OCI-M2 (cell line): Measurements from ENCODE around the gene XPA.
A peak's percentile ranks its signal among the peaks of the same experiment; 100 is the strongest.
"Not testable (repeated sequence)": the region's sequence is repeated elsewhere in the genome, so short reads cannot be mapped to it uniquely, and the experiment has no call there.

Experiments
- DNase-seq: peaks from one replicate; lab custom pipeline; 2025; ENCODE audit not compliant: unreplicated experiment; lab: John Stamatoyannopoulos, UW

The XPA gene

DNA sequence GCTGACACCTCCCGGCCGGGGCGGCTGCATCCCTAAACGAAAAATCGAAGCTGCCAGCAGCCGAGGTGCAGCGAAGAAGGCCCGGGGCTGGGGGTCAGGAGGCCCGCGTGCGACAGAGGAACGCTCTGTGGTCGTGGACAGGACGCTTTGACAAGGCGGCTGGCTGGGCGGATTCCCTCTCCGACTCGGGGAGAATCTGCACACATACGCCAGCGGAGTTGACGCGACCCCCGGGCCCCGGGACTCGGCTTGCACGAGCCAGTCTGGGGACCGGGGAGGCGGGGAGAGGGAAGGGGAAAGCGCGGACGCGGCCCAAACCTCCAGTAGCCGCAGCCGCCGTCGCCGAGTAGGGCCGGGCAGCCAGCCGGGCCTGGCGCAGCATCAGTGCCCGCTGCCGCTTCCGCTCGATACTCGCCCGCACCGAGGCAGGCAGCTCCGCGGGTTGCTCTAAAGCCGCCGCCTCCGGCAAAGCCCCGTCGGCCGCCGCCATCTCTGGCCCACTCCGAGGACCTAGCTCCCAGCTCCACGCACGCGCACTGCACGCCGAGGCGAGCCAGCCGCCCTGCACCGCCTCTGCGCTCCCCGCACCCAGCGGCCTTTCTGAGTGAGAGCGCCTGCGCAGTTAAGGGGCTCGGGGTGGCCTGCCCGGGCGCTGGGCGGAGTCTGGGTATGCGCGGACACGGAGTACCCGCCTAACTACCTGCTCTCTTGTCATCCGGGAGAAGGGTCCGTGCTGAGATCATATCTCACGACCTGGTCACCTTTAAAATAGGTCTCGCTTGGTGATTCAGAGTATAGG, at the start of gene XPA:
XPA (minus strand) TSS at position 538 of the 799 bp plus-strand sequence; CDS start at position 490, 48 bp downstream.
- peak; percentile 74 for DNase-seq

DNA sequence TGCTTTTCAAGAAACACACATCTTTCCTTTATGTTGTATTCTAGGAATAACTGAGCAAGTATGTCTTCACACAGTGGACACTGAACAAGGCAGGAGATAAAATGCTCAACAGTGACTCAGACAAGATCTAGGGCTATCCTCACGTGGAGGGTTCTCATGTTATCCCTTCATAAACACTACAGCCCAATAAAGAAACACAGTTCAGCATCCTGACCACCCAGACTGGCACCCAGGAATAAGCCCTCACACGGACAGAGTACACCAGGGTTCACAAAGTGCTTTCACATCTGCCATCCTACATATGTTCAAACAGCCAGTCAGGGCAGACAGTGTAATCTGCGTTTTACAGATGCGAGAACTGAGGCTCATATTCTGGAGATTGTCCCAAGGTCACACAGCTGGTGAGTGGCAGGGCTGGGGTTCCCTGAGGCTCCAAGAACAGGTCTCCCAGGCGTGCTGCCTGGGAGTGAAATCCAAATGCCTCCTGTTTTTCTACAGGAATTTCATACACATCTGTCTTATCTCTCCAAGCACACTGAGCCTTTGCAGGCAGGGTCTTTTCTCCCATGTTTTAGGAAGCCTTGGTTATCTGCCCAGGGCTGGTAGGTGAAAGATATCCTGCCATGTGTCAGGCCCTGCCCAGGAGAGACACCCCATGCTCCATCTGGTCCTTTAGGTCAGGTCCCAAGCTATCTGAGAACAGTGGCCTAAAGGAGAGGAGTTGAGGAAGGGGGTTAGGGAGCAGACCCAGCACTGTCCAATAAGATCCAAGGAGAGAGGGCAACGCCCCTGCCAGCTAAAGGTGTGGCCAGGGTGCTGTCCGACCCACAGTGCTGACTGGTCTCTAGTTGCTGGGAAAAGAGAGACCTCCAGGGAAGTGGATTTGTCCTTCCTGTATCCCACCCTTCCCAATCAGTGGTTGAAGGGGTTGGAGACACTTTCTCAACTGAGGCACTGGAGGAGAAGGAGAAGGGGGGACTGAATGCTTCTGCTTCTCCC, 47.9 kb upstream of the XPA start:
- no peak for DNase-seq

- not testable (repeated sequence) for DNase-seq
Measured at GRCh38 chr9:97744025-97744424, 46.9 kb upstream of the XPA start.

DNA sequence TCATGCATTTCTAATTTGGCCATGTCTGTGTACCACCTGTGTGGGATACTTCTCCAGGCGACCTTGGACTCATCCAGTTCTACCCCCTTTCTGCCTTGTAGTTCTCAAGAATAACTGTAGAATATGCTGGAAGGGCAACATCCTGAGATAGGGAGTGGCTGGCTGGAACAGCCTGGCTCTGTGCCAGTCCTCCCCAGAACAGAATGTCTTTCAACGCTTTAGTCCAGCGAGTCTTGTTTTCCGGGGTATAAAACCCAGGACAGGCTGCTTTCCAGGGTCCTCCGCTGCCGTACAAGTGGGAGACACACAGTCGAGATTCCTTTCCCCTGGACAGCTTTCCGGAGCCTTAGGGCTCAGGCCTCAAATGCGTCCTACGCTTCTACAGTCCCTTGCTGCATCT, 45.4 kb upstream of the XPA start:
- no peak for DNase-seq

GRCh38 chr9:97741947-97742346, 44.8 kb upstream of the XPA start:
- DNase-seq, result no peak

GRCh38 chr9:97740848-97741821, 44.0 kb upstream of the XPA start:
- DNase-seq, result no peak

DNA sequence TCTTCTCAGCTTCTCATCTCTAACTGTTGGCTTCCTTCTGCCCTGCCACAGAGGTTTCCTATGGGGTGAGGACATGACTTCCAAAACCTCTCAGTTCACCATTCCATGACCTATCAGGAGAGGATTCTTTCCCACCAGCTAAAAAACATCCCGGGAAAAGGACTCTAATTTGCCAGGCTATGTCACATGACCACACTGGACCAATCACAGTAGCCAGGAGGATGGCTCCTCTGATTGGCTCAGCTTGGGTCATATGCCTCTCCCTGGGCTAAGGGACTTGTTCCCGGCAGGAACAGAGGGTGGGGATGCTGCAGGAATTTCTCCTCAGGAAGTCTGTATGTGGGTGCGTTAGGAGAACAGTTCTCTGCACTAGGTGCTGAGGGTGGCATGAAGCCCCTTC, 40.3 kb upstream of the XPA start:
- no peak for DNase-seq

DNA sequence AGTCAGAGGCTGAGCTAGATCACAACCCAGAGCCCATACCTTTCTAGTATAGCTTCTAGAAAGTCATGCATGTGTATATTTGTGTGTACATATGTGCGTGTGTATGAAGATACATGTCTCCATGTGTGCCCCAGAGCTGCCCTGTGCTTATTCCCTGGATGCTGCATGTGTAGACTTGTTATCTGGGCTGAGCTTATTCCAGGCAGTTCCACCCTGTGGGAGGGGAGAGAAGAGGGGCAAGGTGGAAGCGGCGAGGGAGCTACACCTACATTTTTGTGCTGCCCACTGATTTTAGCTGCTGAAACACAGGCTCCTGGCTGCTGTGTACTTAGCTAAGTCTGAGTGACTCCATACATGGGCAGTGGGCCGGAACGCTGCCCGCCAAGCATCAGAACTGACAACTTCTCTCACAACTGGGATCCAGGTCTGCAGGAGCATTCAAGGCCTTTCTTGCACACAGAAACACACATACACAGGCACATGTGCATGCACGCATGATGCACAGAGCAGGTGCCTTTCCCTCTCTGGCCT, 38.0 kb upstream of the XPA start:
- DNase-seq, result no peak

GRCh38 chr9:97726716-97727115, 29.6 kb upstream of the XPA start:
- no peak for DNase-seq

GRCh38 chr9:97723819-97724218, 26.7 kb upstream of the XPA start:
- DNase-seq, result no peak

DNA sequence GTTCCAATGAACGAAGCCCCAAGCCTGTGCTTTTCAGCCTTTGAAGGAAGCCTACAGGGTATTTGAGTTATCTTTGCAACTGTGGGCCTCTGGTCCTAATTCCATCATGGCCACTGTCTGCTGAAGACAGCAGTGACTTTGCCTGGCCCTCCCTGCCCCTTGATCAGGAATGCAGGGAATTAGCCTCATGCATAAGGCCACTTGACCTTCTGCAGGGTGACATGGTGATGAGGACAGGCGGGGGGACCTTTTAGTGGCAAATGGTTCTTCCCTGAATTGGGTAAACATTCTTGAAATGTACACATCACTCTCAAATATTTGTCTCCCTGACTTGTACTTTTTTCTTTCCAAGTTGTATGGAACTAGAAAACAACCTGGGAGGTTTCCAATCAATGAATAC, 25.2 kb upstream of the XPA start:
- no peak for DNase-seq

DNA sequence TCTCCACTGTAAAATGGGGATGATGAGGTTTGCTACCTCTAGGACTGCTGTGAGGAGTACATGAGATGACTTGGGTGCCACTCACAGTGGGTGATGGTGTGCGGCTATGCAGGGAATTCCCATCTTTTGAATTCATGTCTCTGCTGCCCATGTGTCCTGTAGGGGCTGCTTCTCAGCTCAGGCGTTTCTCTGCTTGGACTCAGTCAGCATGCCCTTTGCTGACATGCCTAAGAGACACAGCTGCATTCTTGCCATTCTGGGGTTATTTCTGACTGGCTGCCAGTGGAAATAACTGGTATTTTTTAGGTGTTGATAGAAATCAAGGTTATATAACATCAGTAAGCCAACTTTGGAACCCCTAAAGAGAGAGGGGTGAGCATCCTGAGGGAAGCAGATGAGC, 24.3 kb upstream of the XPA start:
- DNase-seq, result no peak

DNA sequence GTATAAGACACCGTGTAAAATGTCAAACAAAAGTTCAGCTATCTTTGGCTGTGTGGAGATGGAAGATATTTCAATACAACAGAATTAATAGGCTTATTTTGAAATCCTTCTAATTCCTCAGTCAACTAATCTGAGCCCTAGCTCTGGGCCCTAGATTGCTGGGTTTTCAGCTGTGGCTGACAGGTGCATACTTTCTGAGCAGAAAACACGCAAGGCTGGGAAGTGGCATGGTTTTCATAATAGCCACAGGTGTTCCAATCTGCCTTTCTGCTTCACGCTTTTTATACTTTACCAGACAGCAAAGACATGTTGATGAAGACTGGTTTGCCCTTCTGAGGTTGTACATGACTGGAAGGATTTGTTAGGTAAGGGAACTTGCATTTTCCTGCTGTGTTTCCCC, 20.7 kb upstream of the XPA start:
- no peak for DNase-seq

DNA sequence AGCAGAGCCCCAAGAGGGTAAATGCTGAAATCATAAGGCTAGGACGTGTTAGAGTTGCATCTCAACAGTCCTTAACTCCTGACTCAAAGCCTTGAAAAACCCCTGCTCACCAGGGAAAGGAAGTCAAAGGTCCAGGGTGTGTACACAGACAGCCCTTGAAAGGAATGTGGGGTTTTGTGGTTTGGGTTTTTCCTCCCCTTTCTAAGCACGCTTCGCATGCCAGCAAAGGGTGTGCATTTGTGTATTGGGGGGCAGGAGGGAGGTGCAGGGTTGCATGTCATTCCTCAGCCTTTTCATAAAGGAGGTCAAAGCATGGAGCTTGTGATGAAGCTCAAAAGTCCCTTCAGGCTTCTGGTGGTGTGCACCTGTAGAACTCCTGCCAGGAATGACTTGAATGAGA, 17.3 kb upstream of the XPA start:
- no peak for DNase-seq

DNA sequence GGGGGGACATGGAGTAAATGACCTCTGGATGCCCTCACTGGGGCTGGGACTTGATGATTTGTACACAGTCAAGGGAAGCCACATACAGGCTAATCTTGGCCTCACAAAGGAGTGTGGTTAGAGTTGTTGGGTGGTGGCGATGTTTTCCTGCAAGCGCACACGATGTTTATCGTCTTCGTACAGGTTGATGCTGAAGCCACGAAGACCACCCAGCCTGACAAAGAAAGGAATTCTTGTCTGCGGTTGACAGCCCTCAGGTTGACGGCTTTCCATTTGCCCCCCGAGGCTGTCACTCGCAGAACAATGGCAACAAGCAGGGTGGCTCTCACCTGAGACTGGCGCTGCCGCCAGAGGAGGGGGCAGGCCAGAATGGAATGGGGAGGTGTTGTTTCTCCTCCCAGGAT, 14.1 kb upstream of the XPA start:
- no peak for DNase-seq

DNA sequence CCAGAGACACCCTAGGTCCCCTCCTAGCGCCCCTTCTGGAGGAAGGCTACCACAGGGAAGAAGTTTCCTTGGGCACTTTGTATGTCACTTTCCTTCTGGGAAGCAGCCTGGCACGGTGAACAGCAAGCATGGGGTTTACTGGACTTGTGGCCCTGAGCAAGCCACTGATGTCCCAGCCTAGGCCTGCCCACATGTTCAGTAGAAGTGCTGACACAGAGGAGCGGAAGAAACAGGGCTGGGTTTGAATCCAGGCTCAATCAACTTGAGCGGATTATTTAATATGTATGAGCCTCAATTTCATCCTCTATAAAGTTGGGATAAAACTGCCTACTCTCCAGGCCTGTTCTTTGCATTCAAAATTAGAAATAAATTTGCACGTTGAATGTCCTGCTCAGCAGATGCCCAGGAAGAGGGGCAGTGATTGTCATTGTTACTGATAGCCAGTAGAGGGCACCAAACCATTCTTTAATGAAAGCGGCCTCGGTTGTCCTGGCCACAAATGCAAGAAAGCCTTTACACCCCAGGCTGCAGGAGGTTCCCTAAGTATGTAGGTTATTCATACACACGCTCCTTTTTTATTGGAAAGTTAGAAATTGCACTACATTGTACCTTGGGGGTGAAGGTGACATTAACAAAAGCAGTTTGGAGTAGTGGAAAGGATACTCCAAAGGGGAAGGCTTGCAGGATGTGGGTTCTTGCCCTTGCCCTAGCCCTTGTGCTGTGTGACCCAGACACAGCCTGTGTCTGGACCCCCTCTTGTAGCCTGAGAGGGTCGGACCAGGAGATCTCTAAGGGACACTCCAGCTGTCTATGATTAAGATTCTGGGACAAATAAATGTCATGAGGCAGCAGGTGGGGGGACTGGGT, 13.4 kb upstream of the XPA start:
- peak; percentile 15 for DNase-seq

GRCh38 chr9:97706246-97706645, 9.1 kb upstream of the XPA start:
- DNase-seq, result no peak

DNA sequence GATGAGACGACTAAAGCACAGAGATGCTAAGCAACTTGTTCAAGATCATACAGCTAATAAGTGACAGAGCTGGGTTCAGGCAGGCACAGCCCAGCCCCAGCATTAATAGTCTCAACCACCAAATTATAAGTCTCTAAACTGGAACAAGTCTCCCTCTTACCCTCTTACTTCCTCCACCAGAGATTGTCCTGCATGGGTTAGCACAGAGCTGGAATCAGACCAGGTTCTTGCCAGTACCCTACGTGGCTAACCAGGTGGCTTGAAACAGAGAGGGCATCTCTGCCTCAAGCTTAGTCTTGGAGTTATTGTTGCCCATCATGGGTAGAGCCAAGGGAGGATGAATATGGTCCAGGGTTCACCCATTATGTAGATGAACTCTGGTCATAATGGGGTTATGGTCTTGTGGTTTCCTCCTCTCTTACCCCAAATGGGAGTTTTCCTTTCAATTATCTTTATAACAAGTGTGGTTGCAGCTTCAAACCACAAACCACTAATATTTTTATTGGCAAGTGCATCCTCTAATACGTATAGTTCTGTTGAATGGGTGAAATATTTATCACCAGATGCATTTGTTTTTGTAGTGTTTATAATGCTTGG, 8.3 kb upstream of the XPA start:
- no peak for DNase-seq

DNA sequence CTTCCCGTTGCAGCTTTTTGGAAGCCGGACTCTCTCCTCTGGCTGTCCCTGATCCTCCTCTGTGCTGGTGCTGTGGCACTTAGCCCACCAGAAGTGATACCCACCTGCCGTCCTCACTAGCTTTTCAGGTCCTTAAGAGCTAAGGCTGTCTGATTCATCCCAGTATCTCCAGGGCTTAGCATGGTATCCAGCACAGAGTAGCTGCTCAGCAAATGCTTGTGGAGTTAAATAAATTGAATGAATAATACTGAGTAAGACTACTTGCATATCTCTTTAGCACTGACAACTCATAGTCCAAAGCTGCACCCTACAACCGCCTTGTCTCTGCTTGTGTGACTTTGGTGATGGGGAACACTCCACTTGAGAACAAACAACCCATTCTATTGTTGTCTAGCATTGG, 7.7 kb upstream of the XPA start:
- DNase-seq, result no peak
